Bone marrow (tissue), 2 donors: Measurements from ENCODE around the gene TOMM20L.
"Not testable (repeated sequence)": the region's sequence is repeated elsewhere in the genome, so short reads cannot be mapped to it uniquely, and the experiment has no call there.

Source experiments
- DNase-seq, 2 donors: peaks; one replicate each; lab custom pipeline; 2025; lab: John Stamatoyannopoulos, UW

TOMM20L gene

DNA sequence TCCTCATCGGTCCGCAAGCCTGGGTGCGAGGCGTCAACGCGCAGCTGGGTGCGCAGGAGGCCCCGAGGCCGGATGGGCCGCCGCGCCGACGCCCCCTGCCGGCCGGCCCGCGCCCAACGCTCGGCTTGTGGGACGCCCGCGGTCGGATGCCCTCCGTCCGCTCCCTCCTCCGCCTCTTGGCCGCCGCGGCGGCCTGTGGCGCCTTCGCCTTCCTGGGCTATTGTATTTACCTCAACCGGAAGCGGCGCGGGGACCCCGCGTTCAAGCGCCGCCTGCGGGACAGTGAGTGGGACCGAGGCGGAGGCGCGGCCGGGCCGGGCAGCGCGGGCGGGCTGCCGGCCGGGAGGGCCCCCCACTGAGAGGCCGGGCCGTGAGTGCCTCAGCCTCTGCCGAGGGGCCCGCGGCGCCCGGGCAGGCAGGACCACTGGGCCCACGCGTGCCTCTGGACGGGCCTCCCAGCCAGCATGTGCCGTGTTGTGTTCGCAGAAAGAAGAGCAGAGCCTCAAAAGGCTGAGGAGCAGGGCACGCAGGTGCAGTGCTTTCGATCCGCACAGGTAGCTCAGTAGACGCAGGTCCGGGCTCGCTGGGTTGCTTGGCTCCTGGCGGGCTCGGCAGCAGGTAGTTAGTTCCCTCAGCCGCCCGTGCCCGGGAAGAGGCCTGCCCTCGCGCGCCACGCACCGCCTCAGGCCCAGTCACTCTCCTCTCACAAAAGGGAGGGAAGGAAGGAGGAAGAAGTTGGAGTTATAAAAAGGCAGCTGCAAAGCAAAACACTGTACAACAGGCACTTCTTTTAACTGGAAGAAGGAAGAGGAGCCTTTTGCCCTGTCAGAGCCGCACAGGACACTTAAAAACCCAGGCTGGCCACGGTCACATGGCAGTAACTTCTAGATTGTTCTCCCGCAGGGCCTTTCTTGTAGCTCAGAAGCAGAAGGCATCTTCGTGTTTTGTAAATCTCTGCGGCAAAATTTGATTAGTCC, at the start of gene TOMM20L:
TOMM20L (plus strand) TSS at position 119 of the 977 bp plus-strand sequence; CDS start at position 147, 28 bp downstream.
- peak; percentile 35 to 39 for DNase-seq

- peak in 1 of 2 donors; percentile 37 for DNase-seq
Measured at GRCh38 chr14:58353516-58354299, 42.0 kb upstream of the TOMM20L start.

DNA sequence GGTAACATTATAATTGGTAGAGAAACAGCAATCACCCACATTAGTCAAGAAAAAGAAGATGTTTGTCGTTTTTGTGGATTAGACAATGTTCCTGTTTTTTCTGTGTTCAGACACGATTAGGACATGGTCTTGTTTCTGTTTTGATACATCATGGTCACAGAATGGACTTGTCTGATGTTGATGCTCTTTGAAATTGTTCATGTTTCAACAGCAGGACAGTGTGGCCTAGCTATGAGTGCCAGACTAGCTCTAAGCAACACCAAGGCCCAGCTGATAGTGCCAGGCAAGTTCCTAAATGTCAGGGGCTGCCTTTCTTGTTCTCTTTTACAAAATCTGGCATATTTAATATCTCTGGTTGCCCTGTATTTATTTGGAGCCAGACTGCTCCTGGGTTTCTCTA, 40.9 kb upstream of the TOMM20L start:
- no peak for DNase-seq

GRCh38 chr14:58356268-58356667, 39.5 kb upstream of the TOMM20L start:
- no peak for DNase-seq

DNA sequence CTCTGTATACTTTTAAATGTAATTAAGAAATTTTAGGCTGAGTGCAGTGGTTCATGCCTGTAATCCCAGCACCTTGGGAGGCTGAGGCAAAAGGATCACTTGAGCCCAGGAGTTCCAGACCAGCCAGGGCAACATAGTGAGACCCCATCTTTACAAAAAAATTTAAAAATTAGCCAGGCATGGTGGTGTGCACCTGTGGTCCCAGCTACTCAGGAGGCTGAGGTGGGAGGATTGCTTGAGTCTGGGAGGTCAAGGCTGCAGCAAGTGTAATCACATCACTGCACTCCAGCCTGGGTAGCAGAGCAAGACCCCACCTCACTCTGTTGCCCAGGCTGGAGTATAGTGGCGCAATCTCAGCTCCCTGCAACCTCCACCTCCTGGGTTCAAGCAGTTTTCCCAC, 33.5 kb upstream of the TOMM20L start:
- not testable (repeated sequence) for DNase-seq

DNA sequence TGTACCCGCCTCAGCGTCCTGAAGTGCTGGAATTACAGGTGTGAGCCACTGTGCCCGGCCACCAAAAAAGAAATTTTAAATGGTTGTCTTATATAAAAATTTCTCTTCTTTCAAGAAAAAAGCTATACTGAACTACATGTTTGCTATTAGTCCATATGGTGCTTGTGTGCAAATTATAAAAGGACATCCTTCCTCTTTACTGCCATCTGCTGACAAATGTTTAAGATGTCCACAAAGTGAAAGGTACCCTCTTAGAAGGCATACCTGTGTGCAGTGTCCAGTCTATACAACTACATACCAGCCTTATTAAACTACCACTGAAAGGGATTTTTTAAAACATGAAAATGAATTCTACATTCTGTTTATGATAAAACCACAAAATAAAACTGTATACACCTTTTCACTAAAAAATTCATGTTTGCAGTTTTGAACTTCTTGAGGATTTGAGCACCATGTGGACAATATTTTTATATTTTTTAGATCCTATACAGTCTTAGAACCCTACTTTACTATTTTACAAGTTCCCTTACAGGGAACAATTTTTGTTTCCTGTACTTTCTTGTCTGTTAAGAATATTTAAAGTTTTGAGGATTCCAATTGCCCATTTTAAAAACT, 32.8 kb upstream of the TOMM20L start:
- DNase-seq: no peak

DNA sequence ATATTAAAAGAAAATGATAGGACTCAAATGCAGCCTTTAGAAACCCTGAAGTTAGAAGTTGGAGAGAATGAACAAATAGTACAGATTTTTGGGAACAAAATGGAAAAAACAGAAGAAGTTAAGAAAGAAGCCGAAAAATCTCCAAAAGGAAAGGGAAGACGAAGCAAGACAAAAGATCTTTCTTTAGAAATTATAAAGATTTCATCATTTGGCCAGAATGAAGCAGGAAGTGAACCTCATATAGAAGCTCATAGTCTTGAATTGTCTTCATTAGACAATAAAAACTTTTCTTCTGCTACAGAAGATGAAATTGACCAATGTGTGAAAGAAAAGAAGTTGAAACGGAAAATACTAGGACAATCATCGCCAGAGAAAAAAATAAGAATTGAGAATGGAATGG, 31.4 kb upstream of the TOMM20L start:
- DNase-seq: no peak

- no peak for DNase-seq
Measured at GRCh38 chr14:58367296-58367695, 28.4 kb upstream of the TOMM20L start.

GRCh38 chr14:58368956-58369355, 26.8 kb upstream of the TOMM20L start:
- no peak for DNase-seq

DNA sequence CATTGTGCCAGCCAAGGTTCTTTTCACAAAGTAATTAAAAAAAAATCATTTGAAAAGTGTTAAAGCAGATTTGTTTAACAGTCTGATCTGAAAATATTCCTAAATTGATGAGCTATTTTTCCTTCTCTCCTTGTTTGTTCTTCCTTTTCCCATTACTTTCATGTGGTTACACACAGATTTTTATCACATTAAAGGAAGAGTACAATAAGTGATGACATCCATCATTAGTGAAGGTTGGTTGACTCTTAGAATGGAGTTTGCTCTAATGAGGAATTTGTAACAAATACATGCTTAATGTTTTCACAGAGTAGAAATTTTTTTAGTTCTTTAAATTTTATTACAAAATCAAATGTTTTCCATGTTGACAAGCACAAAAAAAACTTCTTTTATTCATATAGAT, 18.9 kb upstream of the TOMM20L start:
- DNase-seq: no peak

DNA sequence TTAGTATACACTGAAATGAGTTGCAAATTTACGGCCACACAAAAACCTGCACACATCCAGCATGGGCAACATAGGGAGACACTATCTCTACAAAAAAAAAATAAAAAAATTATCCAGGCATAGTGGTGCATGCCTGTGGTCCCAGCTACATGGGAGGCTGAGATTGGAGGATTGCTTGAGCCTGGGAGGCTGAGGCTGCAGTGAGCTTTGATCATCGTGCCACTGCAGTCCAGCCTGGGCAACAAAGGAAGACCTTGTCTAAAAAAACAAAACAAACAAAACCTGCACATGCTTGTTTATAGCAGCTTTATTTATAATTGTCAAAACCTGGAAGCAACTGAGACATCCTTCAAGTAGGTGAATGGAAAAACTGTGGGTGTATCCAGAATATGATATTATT, 4.9 kb upstream of the TOMM20L start:
- no peak for DNase-seq

DNA sequence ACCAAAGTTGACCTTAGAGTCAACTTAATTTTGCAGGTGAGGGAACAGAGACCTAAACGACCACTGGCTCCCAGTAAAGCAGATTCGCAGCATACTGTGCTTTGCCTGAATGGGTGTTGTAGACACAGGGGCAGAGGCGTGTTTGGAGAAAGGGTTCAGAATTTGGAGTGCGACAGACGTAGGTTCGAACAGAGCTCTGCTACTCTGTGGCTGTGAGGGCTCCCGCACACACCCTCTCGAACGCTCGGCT, 243 bp upstream of the TOMM20L start:
- DNase-seq: no peak

- DNase-seq: no peak
Measured at GRCh38 chr14:58397156-58397555, 1.4 kb downstream of the TOMM20L start.

- DNase-seq: no peak
Measured at GRCh38 chr14:58398495-58398894, 2.8 kb downstream of the TOMM20L start.

DNA sequence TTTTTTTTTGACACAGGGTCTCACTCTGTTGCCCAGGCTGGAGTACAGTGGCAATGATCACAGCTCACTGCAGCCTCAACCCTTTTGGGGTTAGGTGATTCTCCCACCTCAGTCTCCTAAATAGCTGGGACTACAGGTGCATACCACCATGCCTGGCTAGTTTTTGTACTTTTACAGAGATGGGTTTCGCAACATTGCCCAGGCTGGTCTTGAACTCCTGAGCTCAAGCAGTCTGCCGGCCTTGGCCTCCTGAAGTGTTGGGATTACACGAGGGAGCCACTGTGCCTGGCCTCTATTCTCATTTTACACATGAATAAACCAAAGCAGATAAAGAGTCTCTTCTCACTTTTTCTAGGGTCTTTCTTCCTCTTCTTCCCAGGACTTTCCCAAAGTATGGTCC, 3.2 kb downstream of the TOMM20L start:
- DNase-seq: no peak

GRCh38 chr14:58401587-58401986, 5.9 kb downstream of the TOMM20L start:
- DNase-seq: no peak

- DNase-seq: no peak
Measured at GRCh38 chr14:58408681-58409215, 13.0 kb downstream of the TOMM20L start.

- DNase-seq: no peak
Measured at GRCh38 chr14:58414845-58415244, 19.1 kb downstream of the TOMM20L start.

DNA sequence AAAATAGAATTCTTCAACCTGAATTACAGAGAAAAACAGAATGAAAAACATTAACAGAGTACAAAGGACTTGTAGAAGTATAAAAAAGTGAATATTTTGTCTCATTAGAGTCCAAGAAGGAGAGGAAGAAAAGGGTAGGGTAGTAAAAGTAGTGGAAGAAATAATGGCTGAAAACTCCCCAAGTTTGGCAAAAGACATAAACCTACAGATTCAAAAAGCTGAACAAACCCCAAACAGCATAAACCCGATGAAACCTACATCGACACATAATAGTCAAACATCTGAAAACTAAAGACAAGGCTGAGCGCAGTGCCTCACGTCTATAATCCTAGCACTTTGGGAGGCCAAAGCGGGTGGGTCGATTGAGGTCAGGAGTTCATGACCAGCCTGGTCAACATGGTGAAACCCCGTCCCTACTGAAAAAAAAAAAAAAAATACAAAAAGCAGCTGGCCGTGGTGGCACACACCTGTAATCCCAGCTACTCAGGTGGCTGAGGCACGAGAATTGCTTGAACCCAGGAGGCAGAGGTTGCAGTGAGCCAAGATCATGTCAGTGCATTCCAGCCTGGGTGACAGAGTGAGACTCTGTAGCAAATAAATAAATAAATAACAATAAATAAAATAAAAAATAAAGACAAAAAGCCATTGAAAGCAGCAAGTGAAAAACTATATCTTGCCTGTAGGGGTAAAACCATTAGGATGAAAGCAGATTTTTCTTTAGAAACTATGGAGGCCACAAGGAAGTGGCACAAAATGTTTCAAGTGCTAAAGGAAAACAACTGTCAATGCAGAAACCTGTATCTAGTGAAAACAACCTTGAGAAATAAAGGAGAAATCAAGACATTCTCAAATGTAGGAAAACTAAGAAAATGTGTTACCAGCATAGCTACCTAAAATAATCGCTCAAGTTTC, 20.2 kb downstream of the TOMM20L start:
- no peak for DNase-seq

DNA sequence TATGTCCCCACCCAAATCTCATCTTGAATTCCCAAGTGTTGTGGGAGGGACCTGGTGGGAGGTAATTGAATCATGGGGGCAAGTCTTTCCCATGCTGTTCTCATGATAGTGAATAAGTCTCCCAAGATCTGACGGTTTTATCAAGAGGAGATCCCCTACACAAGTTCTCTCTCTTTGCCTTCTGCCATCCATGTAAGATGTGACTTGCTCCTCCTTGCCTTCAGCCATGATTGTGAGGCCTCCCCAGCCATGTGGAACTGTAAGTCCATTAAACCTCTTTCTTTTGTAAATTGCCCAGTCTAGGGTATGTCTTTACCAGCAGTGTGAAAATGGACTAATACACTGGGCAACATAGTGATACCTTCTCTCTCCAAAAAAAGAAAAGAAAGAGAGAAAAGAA, 21.2 kb downstream of the TOMM20L start:
- DNase-seq: not testable (repeated sequence)

- DNase-seq: peak; percentile 35 to 76
Measured at GRCh38 chr14:58426670-58427280, 31.0 kb downstream of the TOMM20L start.
